Stimulated activated CD8-positive, alpha-beta memory T cell treated with anti-CD3 and anti-CD28 coated beads, Interleukin-12 subunit alpha, Interleukin-12 subunit beta, amount 100 ng/mL, for 1 hour (primary cell): ENCODE measurements around the gene MMP17.

Source experiments
- DNase-seq: peaks from one replicate; pipeline ENCODE4 v3.0.0-alpha.2; 2020; ENCODE audit warnings: low read depth

MMP17 gene

GRCh38 chr12:131827961-131828534, at the start of gene MMP17:
TSS of gene MMP17 (plus strand) at chr12:131828393. CDS start at chr12:131828495, 102 bp downstream.
- no peak for DNase-seq

- DNase-seq = no peak
These were observed 49.2 kb upstream of the MMP17 start for GRCh38 chr12:131779027-131779426.

GRCh38 chr12:131782061-131782460, 46.1 kb upstream of the MMP17 start:
- DNase-seq = no peak

- no peak for DNase-seq
These were observed 44.2 kb upstream of the MMP17 start for GRCh38 chr12:131783915-131784541.

- DNase-seq = no peak
These were observed 43.1 kb upstream of the MMP17 start for GRCh38 chr12:131784909-131785762.

- DNase-seq = no peak
These were observed 42.3 kb upstream of the MMP17 start for GRCh38 chr12:131785763-131786330.

- no peak for DNase-seq
These were observed 41.9 kb upstream of the MMP17 start for GRCh38 chr12:131786331-131786730.

GRCh38 chr12:131787143-131787660, 41.0 kb upstream of the MMP17 start:
- DNase-seq = no peak

- DNase-seq = no peak
These were observed 40.1 kb upstream of the MMP17 start for GRCh38 chr12:131788070-131788469.

- no peak for DNase-seq
These were observed 38.6 kb upstream of the MMP17 start for GRCh38 chr12:131789638-131790037.

GRCh38 chr12:131793243-131794022, 34.8 kb upstream of the MMP17 start:
- no peak for DNase-seq

- DNase-seq = no peak
These were observed 34.1 kb upstream of the MMP17 start for GRCh38 chr12:131794061-131794460.

GRCh38 chr12:131794573-131794972, 33.6 kb upstream of the MMP17 start:
- no peak for DNase-seq

- no peak for DNase-seq
These were observed 33.1 kb upstream of the MMP17 start for GRCh38 chr12:131795064-131795463.

GRCh38 chr12:131795690-131796410, 32.3 kb upstream of the MMP17 start:
- DNase-seq = no peak

- no peak for DNase-seq
These were observed 31.8 kb upstream of the MMP17 start for GRCh38 chr12:131796411-131796736.

- DNase-seq = no peak
These were observed 31.2 kb upstream of the MMP17 start for GRCh38 chr12:131796754-131797587.

GRCh38 chr12:131797588-131797934, 30.6 kb upstream of the MMP17 start:
- DNase-seq = no peak

- no peak for DNase-seq
These were observed 29.0 kb upstream of the MMP17 start for GRCh38 chr12:131799195-131799594.

GRCh38 chr12:131799828-131800593, 28.2 kb upstream of the MMP17 start:
- DNase-seq = no peak
